Endodermal cell (in vitro differentiated cells): Measurements from ENCODE around the gene DCHS1. TPM values are rescaled to one million over a fixed set of nuclear protein-coding genes. Genes with fewer than 3 reads are reported as not detected.

Source experiments
- DNase-seq: peaks from one replicate; pipeline ENCODE4 v3.0.0-alpha.2; 2017
- H3K27ac ChIP-seq: 2 replicates; pipeline ENCODE4 v1.5.1; 2013; ENCODE audit warnings: mild to moderate bottlenecking, low read depth, low read length, moderate library complexity
- H3K27me3 ChIP-seq: 2 replicates; pipeline ENCODE4 v1.6.1; 2013; ENCODE audit warnings: mild to moderate bottlenecking, low read length, moderate library complexity; ENCODE audit not compliant: insufficient read depth, control insufficient read depth, poor library complexity, severe bottlenecking
- H3K36me3 ChIP-seq: 2 replicates; pipeline ENCODE4 v1.7.0; 2013; ENCODE audit warnings: mild to moderate bottlenecking, low read length, moderate library complexity; ENCODE audit not compliant: control insufficient read depth, insufficient read depth
- H3K4me1 ChIP-seq: one replicate; pipeline ENCODE4 v1.7.0; 2013; ENCODE audit warnings: low read length; ENCODE audit not compliant: control insufficient read depth, insufficient read depth
- H3K4me3 ChIP-seq: 2 replicates; pipeline ENCODE4 v1.5.1; 2013; ENCODE audit warnings: mild to moderate bottlenecking, low read length, moderate library complexity
- H3K9ac ChIP-seq: 2 replicates; pipeline ENCODE4 v1.6.1; 2013; ENCODE audit warnings: mild to moderate bottlenecking, low read length, moderate library complexity; ENCODE audit not compliant: poor library complexity, severe bottlenecking; ENCODE audit errors: extremely low read depth
- H3K9me3 ChIP-seq: 2 replicates; pipeline ENCODE4 v1.6.1; 2013; ENCODE audit warnings: mild to moderate bottlenecking, low read length, moderate library complexity; ENCODE audit not compliant: control insufficient read depth
- H3K27ac Mint-ChIP-seq: 2 replicates; pipeline ENCODE4 v1.8.0; 2020; ENCODE audit warnings: mixed read lengths
- H3K27me3 Mint-ChIP-seq: 2 replicates; pipeline ENCODE4 v1.8.0; 2021; ENCODE audit warnings: mild to moderate bottlenecking, mixed read lengths; ENCODE audit not compliant: insufficient read depth
- H3K36me3 Mint-ChIP-seq: 2 replicates; pipeline ENCODE4 v1.8.0; 2020; ENCODE audit warnings: low read depth, mixed read lengths
- H3K4me1 Mint-ChIP-seq: 2 replicates; pipeline ENCODE4 v1.8.0; 2020; ENCODE audit warnings: mixed read lengths
- H3K4me3 Mint-ChIP-seq: 2 replicates; pipeline ENCODE4 v1.8.0; 2020; ENCODE audit warnings: mild to moderate bottlenecking, moderate library complexity, mixed read lengths
- H3K9me3 Mint-ChIP-seq: 2 replicates; pipeline ENCODE4 v1.8.0; 2020; ENCODE audit warnings: mild to moderate bottlenecking, mixed read lengths
- WGBS, 2 experiments: methylation state at CpG; one replicate each; pipeline versions ENCODE4 v1.1.5 to v1.1.7; 2013; ENCODE audit warnings: missing lambda C conversion rate in 2 of 2, mixed read lengths in 1 of 2; ENCODE audit not compliant: insufficient coverage in 1 of 2, insufficient read length in 1 of 2; 5-methylcytosine and 5-hydroxymethylcytosine counted together
- total RNA-seq, 2 donors: library from RNA; stranded (reverse); fragmentation: NEBNext Ultra II Directional in 1 of 2; extraction: Animal tissue kit (Norgen Biotek cat#: 25700) in 1 of 2; gene quantifications; 2 replicates in 1 of 2; 3 replicates in 1 of 2; pipeline ENCODE4 v1.2.1, GENCODE V29; 2021
- TF ChIP-seq, protein P1 (sequence below): fragments of 200-600 bp; sonication (generic); conservative IDR thresholded peaks from 2 replicates; pipeline ENCODE4 v1.5.0; 2021; ENCODE audit warnings: antibody characterized with exemption, mild to moderate bottlenecking

DCHS1 gene
- total RNA-seq, 2 donors from 2014 or later: 13.7 to 14.3 TPM

- no peaks in the 10 kb centered on the region for H3K9me3 ChIP-seq
- DNase-seq: peak; percentile 97
- H3K9me3 Mint-ChIP-seq: no peaks in the 10 kb centered on the region
- H3K9ac ChIP-seq: peak within 1 kb of the TSS; percentile 88
- peaks cover 9% of the 10 kb centered on the region for H3K4me1 Mint-ChIP-seq
- peaks cover 59% of the 10 kb centered on the region for H3K36me3 ChIP-seq
- TF ChIP-seq, protein P1, sequence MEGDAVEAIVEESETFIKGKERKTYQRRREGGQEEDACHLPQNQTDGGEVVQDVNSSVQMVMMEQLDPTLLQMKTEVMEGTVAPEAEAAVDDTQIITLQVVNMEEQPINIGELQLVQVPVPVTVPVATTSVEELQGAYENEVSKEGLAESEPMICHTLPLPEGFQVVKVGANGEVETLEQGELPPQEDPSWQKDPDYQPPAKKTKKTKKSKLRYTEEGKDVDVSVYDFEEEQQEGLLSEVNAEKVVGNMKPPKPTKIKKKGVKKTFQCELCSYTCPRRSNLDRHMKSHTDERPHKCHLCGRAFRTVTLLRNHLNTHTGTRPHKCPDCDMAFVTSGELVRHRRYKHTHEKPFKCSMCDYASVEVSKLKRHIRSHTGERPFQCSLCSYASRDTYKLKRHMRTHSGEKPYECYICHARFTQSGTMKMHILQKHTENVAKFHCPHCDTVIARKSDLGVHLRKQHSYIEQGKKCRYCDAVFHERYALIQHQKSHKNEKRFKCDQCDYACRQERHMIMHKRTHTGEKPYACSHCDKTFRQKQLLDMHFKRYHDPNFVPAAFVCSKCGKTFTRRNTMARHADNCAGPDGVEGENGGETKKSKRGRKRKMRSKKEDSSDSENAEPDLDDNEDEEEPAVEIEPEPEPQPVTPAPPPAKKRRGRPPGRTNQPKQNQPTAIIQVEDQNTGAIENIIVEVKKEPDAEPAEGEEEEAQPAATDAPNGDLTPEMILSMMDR: peak; percentile 79
- H3K27me3 Mint-ChIP-seq: no peaks in the 10 kb centered on the region
- peak within 1 kb of the TSS; percentile 94 for H3K27ac ChIP-seq
- no peaks in the 10 kb centered on the region for H3K4me1 ChIP-seq
- peak within 1 kb of the TSS; percentile 88 for H3K27ac Mint-ChIP-seq
- H3K4me3 Mint-ChIP-seq: no peak within 1 kb of the TSS
- H3K4me3 ChIP-seq: peak within 1 kb of the TSS; percentile 90
- no peaks in the 10 kb centered on the region for H3K27me3 ChIP-seq
- peaks cover 62% of the 10 kb centered on the region for H3K36me3 Mint-ChIP-seq
- 0 to 1% methylated on average over 31 to 50 of the region's 51 CpGs for WGBS, 2 experiments
Observed at GRCh38 chr11:6612213-6613041, 43.2 kb downstream of the DCHS1 start, which contains the start of gene TAF10. Gene TAF10, minus strand, starts transcription at chr11:6612216. Its CDS starts 27 bp downstream, at chr11:6612189.

- H3K4me3 Mint-ChIP-seq: no peak overlapping the region
- WGBS, 2 experiments: 0% methylated on average over 36 of the region's 36 CpGs; no CpG with 5 or more reads in 1 of the 2 experiments
- H3K36me3 Mint-ChIP-seq: peaks cover 65% of the 10 kb centered on the region
- Histone ChIP-seq H3K4me1 (no peaks in the 10 kb centered on the region), H3K27ac (no peak overlapping the region), H3K36me3 (peaks cover 61% of the 10 kb centered on the region), H3K9me3 (no peaks in the 10 kb centered on the region), H3K4me3 (peak overlapping the region; percentile 90), H3K9ac (peak overlapping the region; percentile 88), H3K27me3 (no peaks in the 10 kb centered on the region)
- H3K27ac Mint-ChIP-seq: peak overlapping the region; percentile 88
- H3K27me3 Mint-ChIP-seq: no peaks in the 10 kb centered on the region
- TF ChIP-seq, protein P1: no peak
- no peak for DNase-seq
- H3K9me3 Mint-ChIP-seq: no peaks in the 10 kb centered on the region
- peaks cover 11% of the 10 kb centered on the region for H3K4me1 Mint-ChIP-seq
Observed at GRCh38 chr11:6611963-6612212, 43.7 kb downstream of the DCHS1 start.

DNA sequence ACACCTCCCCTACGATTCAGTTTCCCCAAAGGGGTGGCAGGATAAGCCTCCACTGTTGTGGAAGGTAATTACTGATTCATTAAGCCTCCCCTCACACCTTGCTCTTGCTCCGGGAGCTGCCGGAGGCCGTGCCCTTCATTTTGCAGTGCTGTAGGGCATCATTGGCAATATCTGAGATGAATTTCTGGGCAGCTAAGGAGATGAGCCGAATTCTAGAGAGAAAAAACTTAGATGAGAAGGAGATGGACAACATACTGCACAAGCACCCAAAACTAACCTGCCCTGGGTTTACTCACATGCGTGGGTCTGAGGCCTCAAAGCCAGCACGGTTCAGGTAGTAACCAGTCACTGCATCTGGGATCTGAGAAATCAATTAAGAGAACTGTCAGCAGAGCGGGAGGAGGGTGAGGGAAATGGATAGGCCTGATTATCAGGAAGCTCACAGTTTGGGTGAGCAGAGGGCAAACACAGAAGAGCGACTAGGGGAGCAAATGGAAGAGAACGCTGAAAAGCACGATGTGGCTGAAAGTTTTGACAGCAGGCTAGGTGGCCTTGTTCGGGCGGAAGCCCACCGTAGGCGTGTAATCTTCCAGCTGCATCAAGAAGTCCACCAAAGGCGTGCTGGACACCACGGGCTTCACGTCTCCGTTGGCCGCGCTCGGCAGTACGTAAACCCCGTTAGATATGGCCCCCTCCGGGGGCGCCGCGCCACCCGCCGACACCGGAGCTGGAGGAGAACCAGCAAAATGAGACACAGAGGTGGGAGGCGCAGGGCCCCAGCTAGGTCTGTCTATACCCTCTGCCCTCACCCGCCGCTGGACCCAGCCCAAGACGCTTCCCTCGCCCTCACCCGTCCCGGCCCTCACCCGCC, 44.3 kb downstream of the DCHS1 start:
- TF ChIP-seq, protein P1: no peak
- DNase-seq: peak; percentile 45
- H3K4me3 Mint-ChIP-seq: no peak overlapping the region
- H3K4me1 ChIP-seq: peaks cover 3% of the 10 kb centered on the region
- peaks cover 61% of the 10 kb centered on the region for H3K36me3 Mint-ChIP-seq
- H3K36me3 ChIP-seq: peaks cover 61% of the 10 kb centered on the region
- 19 to 21% methylated on average over 20 to 39 of the region's 39 CpGs for WGBS, 2 experiments
- H3K9me3 Mint-ChIP-seq: no peaks in the 10 kb centered on the region
- H3K27me3 ChIP-seq: no peaks in the 10 kb centered on the region
- peak overlapping the region; percentile 88 for H3K27ac Mint-ChIP-seq
- no peaks in the 10 kb centered on the region for H3K9me3 ChIP-seq
- peak overlapping the region; percentile 90 for H3K4me3 ChIP-seq
- H3K27ac ChIP-seq: peak overlapping the region; percentile 49
- peak overlapping the region; percentile 77 for H3K9ac ChIP-seq
- peaks cover 16% of the 10 kb centered on the region for H3K4me1 Mint-ChIP-seq
- no peaks in the 10 kb centered on the region for H3K27me3 Mint-ChIP-seq
